Measurements from ENCODE around the gene AUH. TPM values are rescaled to one million over a fixed set of nuclear protein-coding genes. Genes with fewer than 3 reads are reported as not detected.

The AUH gene
- total and polyA plus RNA-seq, 10 of the 15 experiments (the other 5 are each of a cell fraction or from before 2014, with no cell fraction given), result 1.7 to 7.3 (median 4.6) TPM

- in situ Hi-C loops (cut with MboI) (no loop called here), intact Hi-C loops (cut with micrococcal nuclease; ENCODE audit: unreplicated experiment) (no loop called here)
- no peak overlapping the region for H3K27ac ChIP-seq (ENCODE audit: control insufficient read depth, insufficient read depth)
- BruUV-seq (replicated peaks), result no TSS peak
- ChIA-PET CTCF (interaction anchor here (1.0 kb wide), 1 partner anchor 13 kb away, joined by 3 read pairs; no protein-coding TSS in a partner anchor), RAD21 (ENCODE audit: unreplicated experiment) (no interaction called here), POLR2A (no interaction called here), SMC1A (ENCODE audit: uncharacterized antibody, unreplicated experiment) (interaction anchor here (1.3 kb wide), 1 partner anchor 206 kb away, joined by 3 read pairs; no protein-coding TSS in a partner anchor)
- H3K79me2 ChIP-seq (ENCODE audit: control insufficient read depth, insufficient read depth, low read length), result no peaks in the 10 kb centered on the region
- no peak for ATAC-seq
- H2AFZ ChIP-seq (ENCODE audit: control insufficient read depth, low read depth, low read length), result no peak overlapping the region
- no peaks in the 10 kb centered on the region for H3K27me3 ChIP-seq (replicated peaks in 1 of 2; ENCODE audit: control insufficient read depth in 2 of 2, insufficient read depth in 2 of 2, low read length in 1 of 2)
- no peaks in the 10 kb centered on the region for H3K36me3 ChIP-seq (ENCODE audit: control insufficient read depth in 2 of 2, insufficient read depth in 2 of 2, low read length in 1 of 2)
- FAIRE-seq, result no peak
- H3K4me1 ChIP-seq (ENCODE audit: control insufficient read depth, insufficient read depth, low read length), result no peaks in the 10 kb centered on the region
- no peak overlapping the region for H3K4me3 ChIP-seq
- no peak for TF ChIP-seq ESRRA (IDR thresholded peaks at IDR 0.05; ENCODE audit: low read length)
- TF ChIP-seq RBBP5 (conservative IDR thresholded peaks at IDR 0.05), result no peak
- no peak for TF ChIP-seq SMAD1 (IDR thresholded peaks at IDR 0.05; ENCODE audit: low read depth, partially characterized antibody)
- TF ChIP-seq FOXM1 (IDR thresholded peaks at IDR 0.05; ENCODE audit: low read depth, low read length), result no peak
- no peak for TF ChIP-seq TBL1XR1 (IDR thresholded peaks at IDR 0.05; ENCODE audit: low read depth, low read length)
- no peak for TF ChIP-seq CREB1 (IDR thresholded peaks at IDR 0.05; ENCODE audit: low read depth)
- no peak for TF ChIP-seq WRNIP1 (IDR thresholded peaks at IDR 0.05; ENCODE audit: borderline replicate concordance, low read depth, low read length)
- TF ChIP-seq E4F1 (IDR thresholded peaks at IDR 0.05; ENCODE audit: borderline replicate concordance, partially characterized antibody), result no peak
- no peak for TF ChIP-seq ZNF622 (IDR thresholded peaks at IDR 0.05)
- no peak for TF ChIP-seq POLR2AphosphoS2 (IDR thresholded peaks at IDR 0.05; ENCODE audit: low read depth, low read length)
- no peak for TF ChIP-seq STAT3 (IDR thresholded peaks at IDR 0.05; ENCODE audit: low read depth, low read length)
- no peak for TF ChIP-seq BRCA1 (IDR thresholded peaks at IDR 0.05; ENCODE audit: low read depth, low read length)
- no peak for TF ChIP-seq HCFC1 (IDR thresholded peaks at IDR 0.05; ENCODE audit: low read length)
- no peak for TF ChIP-seq ATF7 (IDR thresholded peaks at IDR 0.05; ENCODE audit: low read depth)
- no peak for TF ChIP-seq STAT1 (conservative IDR thresholded peaks at IDR 0.05)
- no peak for TF ChIP-seq FOXK2 (IDR thresholded peaks at IDR 0.05)
- no peak for TF ChIP-seq ZNF24 (IDR thresholded peaks at IDR 0.05)
- no peak overlapping the region for H3K4me2 ChIP-seq (ENCODE audit: control insufficient read depth, insufficient read depth)
- no peak overlapping the region for H3K9ac ChIP-seq (ENCODE audit: control insufficient read depth, insufficient read depth, low read length)
- no peak for DNase-seq (ENCODE audit: low read depth, low spot score)
- no peaks in the 10 kb centered on the region for H3K9me3 ChIP-seq (replicated peaks; ENCODE audit: control insufficient read depth, insufficient read depth, low read length)
- H4K20me1 ChIP-seq (ENCODE audit: control insufficient read depth, insufficient read depth), result no peaks in the 10 kb centered on the region
- 90% methylated on average over 12 of the region's 12 CpGs for WGBS (ENCODE audit: insufficient coverage, insufficient replicate concordance, low lambda C conversion rate, missing lambda C conversion rate)
These were observed 141.1 kb downstream of the AUH start for GRCh38 chr9:91220491-91221135.
